GM11168 (cell line): ENCODE results near the gene SOD3.

Experiments
- in situ Hi-C: fragments of 300-500 bp; cut with MboI; formaldehyde crosslinking; loops from one replicate; pipeline ENCODE4 v1.12.0; 2022; ENCODE audit warnings: low sequenced_read_pairs; ENCODE audit not compliant: unreplicated experiment

The SOD3 gene

DNA sequence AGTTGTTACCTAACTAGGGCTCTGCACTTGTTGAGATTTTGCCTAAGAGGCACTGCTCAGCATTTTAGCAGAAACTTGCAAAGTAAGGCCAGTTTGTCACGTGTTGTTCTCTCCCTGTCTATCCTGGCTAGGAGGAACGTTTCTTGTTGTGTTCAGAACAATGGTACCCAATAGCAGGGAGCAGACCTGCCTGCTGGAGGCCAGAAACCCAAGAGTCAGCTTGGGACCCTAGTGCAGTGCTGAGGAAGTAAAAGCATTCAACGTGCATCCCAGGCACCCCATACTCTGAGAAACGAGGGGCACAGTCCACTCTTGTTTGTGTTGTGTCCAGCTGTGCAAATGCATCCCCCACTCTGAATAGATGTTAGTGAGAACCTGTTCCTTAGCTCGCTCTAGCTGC, 42.4 kb downstream of the SOD3 start:
- in situ Hi-C loops = no loop called here

DNA sequence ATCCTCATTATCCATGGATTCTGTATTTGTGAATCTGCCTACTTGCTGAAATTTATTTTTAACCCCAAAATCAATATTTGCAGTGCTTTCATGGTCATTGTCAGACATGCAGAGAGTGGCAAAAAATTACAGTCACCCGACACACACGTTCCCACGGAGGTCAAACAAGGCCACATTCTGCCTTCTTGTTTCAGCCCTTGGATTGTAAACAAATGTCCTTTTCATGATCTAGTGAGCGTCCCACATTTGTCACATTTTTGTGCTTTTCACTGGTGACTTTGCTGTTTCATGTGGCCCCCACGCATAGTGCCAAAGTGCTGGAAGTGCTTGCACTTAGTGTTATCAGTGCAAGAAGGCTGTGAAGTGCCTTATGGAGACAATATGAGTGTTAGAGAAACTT, 45.0 kb downstream of the SOD3 start:
- in situ Hi-C loops = no loop called here

DNA sequence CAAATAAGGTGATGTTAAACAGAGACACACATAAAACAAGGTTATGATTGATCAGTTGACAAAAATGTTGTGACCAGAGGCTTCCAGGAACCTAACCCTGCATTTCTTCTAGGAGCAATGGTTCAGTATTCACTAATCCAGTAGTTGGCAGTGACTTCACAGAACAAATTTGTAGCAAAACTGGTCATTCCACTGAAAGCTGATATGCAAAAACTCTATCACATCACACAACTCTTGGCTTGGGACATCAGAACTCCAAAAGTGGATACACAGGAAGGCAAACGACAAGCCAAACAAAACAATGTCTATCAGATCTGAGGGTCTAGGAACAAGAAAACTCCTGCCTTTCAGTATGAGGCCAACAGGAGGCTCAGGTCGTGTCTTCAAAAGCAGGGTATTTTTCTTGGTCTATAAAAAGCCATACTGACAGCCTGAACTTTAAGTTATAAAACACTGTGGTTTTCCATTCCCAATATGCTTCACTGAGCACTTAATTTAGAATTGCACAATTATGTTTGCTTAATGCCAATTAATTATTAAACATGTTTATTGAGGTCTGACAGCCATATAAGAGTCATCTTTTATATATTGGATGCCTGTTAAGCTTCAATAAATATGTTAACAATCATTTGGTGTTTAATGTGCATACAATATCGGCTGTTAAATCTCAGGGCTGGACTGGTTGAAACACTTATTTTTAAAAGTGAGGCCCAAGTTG, 45.6 kb downstream of the SOD3 start:
- in situ Hi-C loops = no loop called here

GRCh38 chr4:24842356-24842755, 47.0 kb downstream of the SOD3 start:
- in situ Hi-C loops = no loop called here

GRCh38 chr4:24843096-24843495, 47.7 kb downstream of the SOD3 start:
- in situ Hi-C loops = no loop called here

DNA sequence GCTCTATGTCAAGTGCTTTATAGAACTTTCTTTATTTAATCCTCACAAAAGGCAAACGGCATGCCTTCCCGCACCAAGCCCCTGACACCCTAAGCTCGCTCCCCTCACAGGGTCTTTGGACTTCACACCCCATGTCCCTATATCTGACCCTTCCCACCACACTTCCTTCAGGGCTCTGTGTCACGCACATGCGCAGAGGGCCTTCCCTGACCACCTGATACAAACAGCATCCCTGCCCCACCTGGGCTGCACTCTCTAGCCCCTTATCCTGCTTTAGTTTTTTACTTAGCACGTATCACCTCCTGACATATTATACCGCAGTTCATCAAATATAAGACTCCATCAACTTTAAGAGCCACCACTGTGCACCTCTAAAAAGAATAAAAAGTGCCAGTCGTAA, 49.8 kb downstream of the SOD3 start:
- in situ Hi-C loops = no loop called here

DNA sequence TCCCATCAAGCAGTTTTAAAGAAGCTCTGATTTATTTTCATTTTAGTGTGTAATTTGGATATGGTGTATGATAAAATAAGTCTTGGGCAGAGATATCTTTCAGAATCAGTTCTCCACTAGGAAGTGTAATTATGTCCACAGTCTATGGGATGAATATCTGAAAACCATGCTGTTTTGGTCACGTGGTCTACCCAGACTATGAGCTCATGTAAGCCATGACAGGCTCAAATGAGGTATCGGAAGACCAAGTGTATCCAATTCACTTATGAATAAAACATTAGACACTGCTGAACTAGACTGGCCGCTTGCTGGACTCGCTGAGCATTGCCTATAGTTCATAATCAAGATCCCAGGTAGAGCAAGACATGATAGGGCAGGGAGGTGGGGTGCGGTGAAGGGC, 50.5 kb downstream of the SOD3 start:
- in situ Hi-C loops = no loop called here

DNA sequence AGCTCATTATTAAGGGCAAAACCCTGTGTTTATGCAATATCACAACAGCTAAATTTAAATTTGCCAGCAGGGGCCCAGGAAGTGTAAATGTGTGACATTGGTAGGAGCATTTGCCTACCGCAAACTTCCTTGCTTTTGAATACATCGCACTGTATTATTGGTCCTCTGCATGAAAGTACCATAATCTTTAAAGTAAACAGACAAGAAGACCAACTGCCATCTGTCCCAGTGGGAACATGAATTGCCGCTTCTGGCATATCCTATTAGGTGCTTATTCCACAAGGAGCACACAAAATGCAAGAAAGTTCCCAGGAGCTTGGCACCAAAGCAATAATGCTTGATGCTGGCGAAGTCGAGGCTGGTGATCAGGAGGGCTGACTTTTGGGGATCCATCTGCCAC, 51.3 kb downstream of the SOD3 start:
- in situ Hi-C loops = no loop called here

DNA sequence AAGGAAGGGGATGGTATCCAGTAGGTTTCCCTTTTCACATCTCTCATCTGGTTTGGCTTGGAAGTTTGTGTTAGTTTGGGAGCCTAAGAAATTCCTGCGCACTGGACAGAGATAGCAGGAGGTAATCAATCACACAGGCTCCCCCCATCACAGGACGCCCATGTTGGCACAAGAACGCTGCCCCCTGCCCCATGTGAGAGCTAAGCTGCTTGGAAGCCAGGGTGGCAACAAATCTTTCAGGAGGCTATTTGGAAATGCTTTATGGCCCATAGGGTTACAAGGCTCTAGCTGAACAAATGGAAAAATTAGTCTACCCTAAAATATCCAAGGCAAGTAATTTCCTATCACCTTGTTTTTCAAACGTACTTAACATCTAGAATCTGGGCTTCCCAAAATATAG, 54.0 kb downstream of the SOD3 start:
- in situ Hi-C loops = no loop called here

GRCh38 chr4:24849756-24850155, 54.4 kb downstream of the SOD3 start:
- in situ Hi-C loops = no loop called here
